GM12873 (cell line): ENCODE data around the gene MORN1.

Experiments used
- CTCF ChIP-seq: IDR thresholded peaks from 2 replicates; pipeline ENCODE4 v1.5.1; 2012; ENCODE audit warnings: low read depth, mild to moderate bottlenecking, moderate library complexity, low read length, control low read depth; ENCODE audit not compliant: insufficient read depth; ENCODE audit errors: missing control alignments

The MORN1 gene

DNA sequence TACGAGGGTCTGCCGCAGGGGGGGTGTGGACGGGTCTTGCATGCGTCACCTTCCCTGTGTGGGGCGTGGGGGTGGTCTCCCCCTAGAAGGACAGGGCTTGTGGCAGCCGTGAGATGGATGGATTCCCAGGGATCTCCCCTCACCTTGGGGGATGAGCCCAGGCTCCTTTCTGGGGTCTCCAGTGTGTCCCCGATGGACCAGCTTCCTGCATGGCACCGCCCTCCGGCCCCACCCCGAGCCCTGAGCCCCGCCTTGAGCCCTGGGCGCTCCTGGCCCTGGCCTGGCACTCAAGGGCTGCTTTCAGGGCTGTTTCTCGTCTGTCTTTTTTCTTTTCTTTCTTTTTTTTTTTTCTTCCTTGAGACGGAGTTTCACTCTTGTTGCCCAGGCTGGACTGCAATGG is 103.7 kb downstream of the MORN1 start:
- no peak for TF ChIP-seq CTCF

DNA sequence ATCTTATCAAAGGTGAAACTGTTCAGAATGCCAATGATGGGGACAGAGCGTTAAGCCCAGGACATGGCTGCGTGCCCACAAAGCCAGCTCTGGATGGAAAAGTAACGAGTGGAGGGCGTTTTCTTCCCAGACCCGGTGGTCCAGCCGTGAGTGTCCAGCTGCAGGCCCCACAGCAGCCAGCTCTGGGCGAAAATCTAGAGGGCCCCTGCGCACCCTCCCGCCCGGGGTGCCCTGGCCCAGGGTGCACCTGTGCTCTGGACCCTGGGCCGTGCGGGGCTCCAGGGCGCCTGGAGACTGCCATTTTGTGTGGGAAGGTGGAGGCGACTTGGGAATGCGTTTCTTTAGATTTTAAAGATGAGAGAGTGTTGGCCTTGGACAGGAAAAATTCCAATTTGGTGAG is 104.4 kb downstream of the MORN1 start:
- TF ChIP-seq CTCF: no peak

- TF ChIP-seq CTCF: no peak
Observed at GRCh38 chr1:2284932-2285331, 106.4 kb downstream of the MORN1 start.

DNA sequence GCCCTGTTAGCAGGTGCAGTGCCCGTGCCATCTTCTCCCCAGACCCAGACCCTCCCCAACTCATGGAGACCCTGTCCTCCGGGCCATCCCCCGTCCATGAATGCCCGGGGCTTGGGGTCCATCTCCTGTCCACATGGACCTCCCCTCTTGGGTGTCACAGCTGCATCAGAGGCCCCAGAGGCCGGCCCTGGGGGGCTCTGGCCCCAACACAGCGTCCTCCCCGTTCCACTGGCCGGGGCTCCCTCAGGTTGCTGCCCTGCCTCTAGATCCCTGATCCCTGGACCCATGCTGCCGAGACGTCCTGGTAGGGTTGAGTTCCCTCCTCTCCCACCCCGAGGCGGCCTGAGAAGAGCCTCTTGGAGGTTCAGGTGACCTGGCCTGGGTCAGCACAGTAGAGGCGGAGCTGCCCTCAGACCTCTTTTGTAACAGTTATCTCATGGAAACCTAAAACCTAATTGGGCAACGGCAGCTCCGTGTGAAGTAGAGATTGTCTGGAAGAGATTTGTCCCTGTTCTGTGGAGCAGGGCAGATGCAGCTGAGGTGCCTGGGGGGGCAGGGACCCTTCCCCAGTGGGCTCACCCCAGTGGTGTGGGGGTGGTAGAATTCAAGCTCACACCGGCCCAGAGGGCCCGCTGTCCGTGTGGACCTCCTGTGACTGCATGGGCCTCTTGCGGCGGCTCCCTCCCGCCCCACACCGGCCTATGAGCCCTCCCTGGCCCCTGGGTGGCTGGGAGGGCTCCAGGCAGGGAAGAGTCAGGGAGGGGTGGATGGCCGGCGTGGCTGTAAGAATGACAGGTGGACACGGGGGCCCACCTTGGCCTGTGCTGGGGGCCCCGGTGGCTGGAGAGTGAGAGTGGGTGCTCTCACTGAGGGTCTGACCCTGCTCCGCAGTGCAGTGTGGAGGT is 107.1 kb downstream of the MORN1 start:
- TF ChIP-seq CTCF: no peak

- TF ChIP-seq CTCF: no peak
Observed at GRCh38 chr1:2283371-2283990, 107.9 kb downstream of the MORN1 start.

GRCh38 chr1:2282556-2283270 is 108.6 kb downstream of the MORN1 start:
- TF ChIP-seq CTCF: no peak

- TF ChIP-seq CTCF: no peak
Observed at GRCh38 chr1:2279817-2280216, 111.5 kb downstream of the MORN1 start.
